ENCODE results near the gene PALM2AKAP2.

Gene PALM2AKAP2

GRCh38 chr9:109775516-109775915 lies 4.5 kb upstream of the PALM2AKAP2 start:
- DNase-seq, result no peak

- DNase-seq, result no peak
Observed at GRCh38 chr9:109776391-109776790, 3.6 kb upstream of the PALM2AKAP2 start.

- DNase-seq, result no peak
Observed at GRCh38 chr9:109780453-109781033, 545 bp downstream of the PALM2AKAP2 start.

DNA sequence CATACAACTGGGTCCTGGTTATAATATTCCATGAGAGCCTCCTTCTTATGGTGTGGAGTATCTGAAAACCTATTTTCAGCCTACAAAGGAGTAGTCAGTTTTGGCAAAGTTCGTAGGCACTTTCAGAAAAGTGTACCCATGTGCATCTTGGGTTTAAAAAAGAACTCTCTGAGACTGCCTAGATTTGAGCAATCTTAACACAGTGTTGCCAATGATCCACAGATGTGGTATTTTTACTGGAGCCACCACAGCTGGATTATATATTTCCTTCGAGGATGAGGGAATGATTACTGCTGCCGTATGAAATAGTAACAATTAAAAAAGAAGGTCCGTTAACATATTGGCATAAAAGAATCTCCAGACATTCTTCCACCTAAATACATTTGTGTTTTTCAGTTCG lies 1.1 kb downstream of the PALM2AKAP2 start:
- DNase-seq, result no peak

GRCh38 chr9:109781541-109782197 lies 1.7 kb downstream of the PALM2AKAP2 start:
- DNase-seq, result no peak

DNA sequence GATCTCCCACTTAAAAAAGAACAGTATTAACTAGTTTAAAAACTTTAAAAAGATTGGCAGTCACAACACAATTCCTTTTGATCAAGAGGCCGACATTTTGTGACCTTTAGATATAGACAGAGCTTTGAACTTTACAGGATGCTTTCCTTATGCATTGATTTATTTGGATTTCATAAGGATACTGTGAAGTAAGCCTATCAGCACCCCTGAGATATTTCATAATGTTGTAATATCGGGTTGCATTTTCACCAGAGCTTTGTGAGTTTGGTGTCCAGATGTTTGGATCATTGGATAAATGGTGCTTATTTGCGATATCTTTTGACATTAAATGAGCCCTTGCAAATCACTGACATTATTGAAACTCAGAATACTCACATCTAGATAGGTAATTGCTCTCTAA lies 7.7 kb downstream of the PALM2AKAP2 start:
- DNase-seq, result no peak

DNA sequence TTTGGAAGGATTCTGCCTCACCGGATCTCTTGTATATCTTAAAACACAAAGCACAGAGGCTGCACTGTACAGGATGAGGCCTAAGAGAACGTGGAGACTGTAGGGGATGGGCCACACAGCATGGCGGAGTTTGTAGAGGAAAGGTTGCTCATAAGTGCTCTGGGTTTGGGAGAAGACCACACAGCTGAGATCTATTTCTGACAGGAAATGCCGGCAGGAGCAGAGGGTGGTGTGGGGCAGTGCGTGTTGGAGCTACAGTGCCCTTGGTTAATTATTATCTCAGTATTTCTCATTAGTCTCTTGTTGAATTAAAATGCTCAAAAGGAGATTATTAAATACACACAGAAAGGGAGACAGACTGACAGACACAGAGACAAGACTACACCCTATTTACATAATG lies 9.6 kb downstream of the PALM2AKAP2 start:
- no peak for DNase-seq

DNA sequence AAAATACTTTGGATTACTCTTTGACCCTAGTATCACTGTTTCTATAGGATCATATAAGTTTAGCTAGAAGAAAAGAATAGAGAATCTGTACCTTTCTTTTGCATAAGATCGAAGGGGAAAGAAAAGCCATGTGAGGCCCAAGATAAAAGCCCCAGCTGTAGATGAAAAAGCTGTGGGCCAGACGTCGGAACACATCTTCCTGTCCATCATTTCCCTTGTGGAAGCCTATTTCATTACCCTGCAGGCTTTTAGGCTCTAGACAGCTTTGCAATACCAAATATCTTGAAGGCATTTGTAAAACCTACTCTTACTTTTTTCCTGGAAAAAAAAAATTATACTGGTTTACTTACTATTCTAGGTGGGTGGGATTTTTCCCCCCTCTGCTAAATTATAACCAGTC lies 10.0 kb downstream of the PALM2AKAP2 start:
- DNase-seq, result no peak

DNA sequence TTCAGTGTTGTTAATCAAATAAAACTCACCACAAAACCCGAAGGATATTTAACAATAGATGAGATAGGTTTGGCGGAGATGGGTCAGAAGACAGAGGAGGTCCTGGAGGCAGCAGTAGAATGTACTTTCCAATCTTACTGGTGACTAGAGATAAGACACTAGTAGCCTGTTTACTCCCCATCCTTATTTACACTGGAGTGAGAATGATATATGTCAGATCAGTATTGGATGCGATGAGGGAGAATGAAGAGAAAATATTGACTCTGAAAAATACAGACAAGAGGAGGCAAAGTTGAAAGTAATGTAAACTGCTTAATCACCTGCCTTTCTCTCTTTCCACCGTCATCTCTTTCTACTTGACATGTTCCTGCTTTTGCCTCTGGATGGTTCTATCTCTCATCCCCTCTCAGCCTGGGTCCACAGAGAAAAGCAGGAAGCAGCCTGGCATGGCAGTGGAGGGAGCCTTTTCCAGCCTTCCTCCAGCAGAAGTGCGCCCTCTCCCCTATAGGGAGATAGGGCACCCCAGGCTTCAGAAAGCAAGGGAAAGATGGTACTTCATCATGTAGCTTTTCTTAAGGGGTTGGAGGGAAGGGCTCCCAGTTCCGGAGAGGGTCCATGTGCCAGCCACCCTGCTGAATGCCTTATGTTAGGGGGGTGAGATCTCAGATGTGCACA lies 11.1 kb downstream of the PALM2AKAP2 start:
- DNase-seq, result no peak

- no peak for DNase-seq
Observed at GRCh38 chr9:109791747-109792146, 11.7 kb downstream of the PALM2AKAP2 start.

GRCh38 chr9:109792951-109793546 lies 13.1 kb downstream of the PALM2AKAP2 start:
- no peak for DNase-seq

GRCh38 chr9:109793921-109794320 lies 13.9 kb downstream of the PALM2AKAP2 start:
- no peak for DNase-seq

DNA sequence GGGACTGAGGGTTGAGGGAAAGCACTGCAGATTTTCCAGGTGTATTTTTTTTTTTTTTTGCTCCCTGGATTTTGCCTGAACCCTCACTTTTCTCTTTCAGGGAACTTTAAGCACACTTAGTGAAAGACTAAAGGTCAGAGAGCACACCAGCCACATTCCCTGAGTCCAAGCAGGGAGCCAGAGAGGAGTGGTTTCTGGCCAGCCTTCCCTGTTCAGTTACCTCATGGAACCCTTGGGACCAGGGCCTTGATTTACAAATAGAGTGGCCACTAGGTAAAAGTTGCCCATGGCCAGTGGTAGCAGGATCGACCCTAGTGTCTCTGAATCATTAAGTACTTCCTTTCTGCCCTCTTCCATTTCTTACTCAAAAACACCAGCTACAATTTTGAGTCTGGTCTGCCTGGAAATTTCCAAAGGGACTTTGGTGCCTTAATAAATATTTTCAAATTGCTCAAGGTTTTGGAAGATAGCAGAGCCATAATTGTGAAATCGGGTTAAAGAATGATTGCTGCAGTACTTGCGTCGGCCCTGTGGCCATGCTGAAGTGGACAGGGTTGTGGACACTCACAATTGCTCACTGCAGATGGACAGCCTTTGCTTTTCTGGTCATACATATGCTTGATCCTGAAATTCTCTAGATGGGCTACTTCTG lies 14.5 kb downstream of the PALM2AKAP2 start:
- DNase-seq, result no peak

DNA sequence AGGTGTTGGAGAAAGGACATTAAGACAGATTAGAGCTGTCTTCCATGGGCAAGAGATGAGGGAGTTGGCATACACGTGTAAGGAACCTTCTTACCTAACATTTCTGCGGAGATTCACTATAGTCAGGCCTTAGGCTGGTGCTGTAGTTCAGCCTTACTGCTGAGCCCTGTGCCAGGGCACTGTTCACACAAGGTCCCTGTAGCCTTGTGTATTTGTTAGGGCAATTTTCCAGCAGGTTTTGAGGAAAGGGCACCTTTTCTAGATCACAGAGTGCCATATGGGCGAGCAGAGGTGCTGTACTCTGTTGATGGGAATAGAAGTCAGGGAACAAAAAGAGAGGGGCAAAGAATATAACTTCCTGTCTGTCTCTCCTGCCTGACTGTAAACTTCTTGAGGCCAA lies 15.6 kb downstream of the PALM2AKAP2 start:
- no peak for DNase-seq

GRCh38 chr9:109796078-109796477 lies 16.1 kb downstream of the PALM2AKAP2 start:
- no peak for DNase-seq

- no peak for DNase-seq
Observed at GRCh38 chr9:109797006-109797405, 17.0 kb downstream of the PALM2AKAP2 start.

GRCh38 chr9:109797509-109797908 lies 17.5 kb downstream of the PALM2AKAP2 start:
- DNase-seq, result no peak

GRCh38 chr9:109799141-109799540 lies 19.1 kb downstream of the PALM2AKAP2 start:
- DNase-seq, result no peak

DNA sequence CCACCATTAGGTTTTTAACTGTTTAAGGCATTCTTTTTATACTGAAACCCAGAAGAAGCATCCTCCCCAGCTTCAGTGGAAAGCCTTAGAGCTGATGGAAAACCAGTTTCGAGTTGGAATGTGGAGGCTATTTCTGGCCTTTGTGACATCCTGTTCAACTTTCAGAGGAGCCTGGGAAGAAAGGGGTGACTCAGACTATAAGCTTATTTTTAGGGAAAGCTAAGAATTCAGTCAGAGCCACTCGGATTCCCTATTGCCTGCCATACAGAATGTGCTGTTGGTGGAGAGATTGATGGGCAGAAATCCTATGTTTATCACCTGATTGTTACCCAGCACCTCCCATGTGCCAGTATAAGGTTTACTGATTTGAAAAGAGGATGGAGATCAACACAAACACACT lies 19.8 kb downstream of the PALM2AKAP2 start:
- no peak for DNase-seq

- DNase-seq, result no peak
Observed at GRCh38 chr9:109801484-109801883, 21.5 kb downstream of the PALM2AKAP2 start.

GRCh38 chr9:109802491-109802890 lies 22.5 kb downstream of the PALM2AKAP2 start:
- DNase-seq, result no peak

- no peak for DNase-seq
Observed at GRCh38 chr9:109805050-109805449, 25.1 kb downstream of the PALM2AKAP2 start.

GRCh38 chr9:109806506-109807115 lies 26.6 kb downstream of the PALM2AKAP2 start:
- no peak for DNase-seq
